Measurements from ENCODE around the gene ADGRB3. TPM values are rescaled to one million over a fixed set of nuclear protein-coding genes. Genes with fewer than 3 reads are reported as not detected.

Gene ADGRB3
- total and polyA plus RNA-seq, 10 donors, result 0.09 to 4.1 (median 1.1) TPM

- Histone ChIP-seq H3K4me3 (no peak overlapping the region), H3K9me3 (peaks cover 0 to 8% (median 0%) of the 10 kb centered on the region in 8 donors), H3K36me3 (no peaks in the 10 kb centered on the region), H3K27ac (no peak overlapping the region), H3K4me1 (no peaks in the 10 kb centered on the region), H3K27me3 (replicated peaks in 1 of 7) (no peaks in the 10 kb centered on the region)
- intact Hi-C loops (cut with DNase I; ENCODE audit: low total_unique reads), result no loop called here
- TF ChIP-seq POLR2AphosphoS5 (IDR thresholded peaks at IDR 0.05), result no peak
- no peak for TF ChIP-seq CTCF (IDR thresholded peaks at IDR 0.05 in 8 of 11, conservative IDR thresholded peaks at IDR 0.05 in 3 of 11)
- no peak for TF ChIP-seq POLR2A (IDR thresholded peaks at IDR 0.05)
- 58 to 63% (median 62%) methylated on average over 8 of the region's 8 CpGs for WGBS, 5 donors
- no peak for DNase-seq
Observed at GRCh38 chr6:69289689-69290495, 654.8 kb downstream of the ADGRB3 start.

- DNase-seq, result no peak
- intact Hi-C loops (cut with DNase I; ENCODE audit: low total_unique reads), result no loop called here
- 61 to 82% (median 72%) methylated on average over 4 of the region's 4 CpGs for WGBS, 5 donors
Observed at GRCh38 chr6:69293471-69293870, 658.4 kb downstream of the ADGRB3 start.

GRCh38 chr6:69294407-69294806, 659.3 kb downstream of the ADGRB3 start:
- Histone ChIP-seq H3K27ac (no peak overlapping the region), H3K4me3 (no peak overlapping the region), H3K36me3 (no peaks in the 10 kb centered on the region), H3K9me3 (no peaks in the 10 kb centered on the region), H3K27me3 (replicated peaks in 1 of 7) (no peaks in the 10 kb centered on the region), H3K4me1 (no peaks in the 10 kb centered on the region)
- intact Hi-C loops (cut with DNase I; ENCODE audit: low total_unique reads), result no loop called here
- TF ChIP-seq POLR2AphosphoS5 (IDR thresholded peaks at IDR 0.05) (no peak), POLR2A (IDR thresholded peaks at IDR 0.05) (no peak), CTCF (IDR thresholded peaks at IDR 0.05 in 8 of 11, conservative IDR thresholded peaks at IDR 0.05 in 3 of 11) (no peak)
- DNase-seq, result no peak
- WGBS, 5 donors, result 59 to 72% (median 60%) methylated on average over 5 of the region's 5 CpGs

More at GRCh38 chr6:69293471-69293870, 658.4 kb downstream of the ADGRB3 start:
- Histone ChIP-seq H3K27ac (no peak overlapping the region), H3K4me1 (no peaks in the 10 kb centered on the region), H3K9me3 (peaks cover 0 to 2% (median 0%) of the 10 kb centered on the region in 8 donors), H3K4me3 (no peak overlapping the region), H3K27me3 (replicated peaks in 1 of 7) (no peaks in the 10 kb centered on the region), H3K36me3 (no peaks in the 10 kb centered on the region)
- TF ChIP-seq POLR2AphosphoS5 (IDR thresholded peaks at IDR 0.05) (no peak), POLR2A (IDR thresholded peaks at IDR 0.05) (no peak)

- no peak overlapping the region for H3K27ac ChIP-seq
- H3K27me3 ChIP-seq (replicated peaks in 1 of 7), result no peaks in the 10 kb centered on the region
- no peaks in the 10 kb centered on the region for H3K36me3 ChIP-seq
- 75 to 87% (median 82%) methylated on average over 4 of the region's 4 CpGs for WGBS, 5 donors
- H3K4me1 ChIP-seq, result no peaks in the 10 kb centered on the region
- no peaks in the 10 kb centered on the region for H3K9me3 ChIP-seq
- TF ChIP-seq CTCF (IDR thresholded peaks at IDR 0.05 in 8 of 11, conservative IDR thresholded peaks at IDR 0.05 in 3 of 11), result no peak
- TF ChIP-seq POLR2A (IDR thresholded peaks at IDR 0.05), result no peak
- no peak for TF ChIP-seq POLR2AphosphoS5 (IDR thresholded peaks at IDR 0.05)
- H3K4me3 ChIP-seq, result no peak overlapping the region
- intact Hi-C loops (cut with DNase I; ENCODE audit: low total_unique reads), result no loop called here
- no peak for DNase-seq
Observed at GRCh38 chr6:69294862-69295261, 659.8 kb downstream of the ADGRB3 start.

Data from spleen (tissue), 11 donors.